Body of pancreas (tissue), 4 donors: ENCODE data around the gene SMARCD3.

Experiments used
- POLR2A ChIP-seq, 3 donors: fragments of 450-650 bp; IDR thresholded peaks; one replicate each; pipeline ENCODE4 v1.6.1; 2016; ENCODE audit warnings: antibody characterized with exemption in 3 of 3, mild to moderate bottlenecking in 2 of 3
- TF ChIP-seq, protein P1 (sequence below), 7 experiments: fragments of 450-650 bp in 4 of 7; fragments of 200-600 bp in 3 of 7; sonication (generic) in 3 of 7; IDR thresholded peaks; one replicate each; pipeline ENCODE4 v1.5.1; 2016 to 2019; ENCODE audit warnings: antibody characterized with exemption in 7 of 7

DNA sequence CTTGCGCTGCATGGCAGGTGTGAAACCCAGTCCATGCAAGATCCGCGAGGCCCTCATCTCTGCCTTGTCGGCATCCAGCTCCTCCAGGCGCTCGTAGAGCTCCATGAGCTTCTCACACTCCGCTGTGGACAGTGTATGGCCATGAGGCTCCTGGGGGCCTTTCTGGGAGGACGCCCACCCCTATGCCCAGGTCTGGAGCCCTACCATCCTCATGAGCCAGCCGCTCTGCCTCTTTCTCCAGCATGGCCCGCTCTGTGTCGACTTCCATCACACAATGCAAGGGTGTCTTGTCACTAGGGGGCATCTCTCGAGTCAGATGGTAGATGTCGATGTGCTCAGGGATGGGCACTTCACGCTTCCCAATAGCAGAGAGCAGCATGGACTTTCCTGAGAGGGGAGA, 24.8 kb downstream of the SMARCD3 start:
- TF ChIP-seq, protein P1, sequence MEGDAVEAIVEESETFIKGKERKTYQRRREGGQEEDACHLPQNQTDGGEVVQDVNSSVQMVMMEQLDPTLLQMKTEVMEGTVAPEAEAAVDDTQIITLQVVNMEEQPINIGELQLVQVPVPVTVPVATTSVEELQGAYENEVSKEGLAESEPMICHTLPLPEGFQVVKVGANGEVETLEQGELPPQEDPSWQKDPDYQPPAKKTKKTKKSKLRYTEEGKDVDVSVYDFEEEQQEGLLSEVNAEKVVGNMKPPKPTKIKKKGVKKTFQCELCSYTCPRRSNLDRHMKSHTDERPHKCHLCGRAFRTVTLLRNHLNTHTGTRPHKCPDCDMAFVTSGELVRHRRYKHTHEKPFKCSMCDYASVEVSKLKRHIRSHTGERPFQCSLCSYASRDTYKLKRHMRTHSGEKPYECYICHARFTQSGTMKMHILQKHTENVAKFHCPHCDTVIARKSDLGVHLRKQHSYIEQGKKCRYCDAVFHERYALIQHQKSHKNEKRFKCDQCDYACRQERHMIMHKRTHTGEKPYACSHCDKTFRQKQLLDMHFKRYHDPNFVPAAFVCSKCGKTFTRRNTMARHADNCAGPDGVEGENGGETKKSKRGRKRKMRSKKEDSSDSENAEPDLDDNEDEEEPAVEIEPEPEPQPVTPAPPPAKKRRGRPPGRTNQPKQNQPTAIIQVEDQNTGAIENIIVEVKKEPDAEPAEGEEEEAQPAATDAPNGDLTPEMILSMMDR (IDR thresholded peaks at IDR 0.05), result no peak
- no peak for TF ChIP-seq POLR2A (IDR thresholded peaks at IDR 0.05)
